ENCODE measurements around the gene KCNJ15. TPM values are rescaled to one million over a fixed set of nuclear protein-coding genes. Genes with fewer than 3 reads are reported as not detected.
"Not testable (repeated sequence)": the region's sequence is repeated elsewhere in the genome, so short reads cannot be mapped to it uniquely, and the experiment has no call there.

Gene KCNJ15
- total and polyA plus RNA-seq, 10 donors = 0.27 to 45.6 (median 16.8) TPM

- intact Hi-C loops (cut with DNase I; ENCODE audit: low total_unique reads) = no loop called here
- no peaks in the 10 kb centered on the region for H3K9me3 ChIP-seq
- peak overlapping the region in 1 of 8 donors; percentile 21 for H3K4me3 ChIP-seq
- H3K27ac ChIP-seq = peak overlapping the region in 5 of 8 donors; percentile 46 to 57 (median 55)
- TF ChIP-seq POLR2A (IDR thresholded peaks at IDR 0.05) (no peak), POLR2AphosphoS5 (IDR thresholded peaks at IDR 0.05) (no peak), CTCF (IDR thresholded peaks at IDR 0.05 in 8 of 11, conservative IDR thresholded peaks at IDR 0.05 in 3 of 11) (no peak)
- no peak for DNase-seq
- H3K4me1 ChIP-seq = peaks cover 0 to 12% (median 0%) of the 10 kb centered on the region in 6 donors
- H3K27me3 ChIP-seq (replicated peaks in 1 of 7) = no peaks in the 10 kb centered on the region
- 86 to 100% (median 92%) methylated on average over 2 of the region's 2 CpGs for WGBS, 5 donors
- no peaks in the 10 kb centered on the region for H3K36me3 ChIP-seq
Observed at GRCh38 chr21:38244407-38244787, 12.4 kb upstream of the KCNJ15 start.

- H3K36me3 ChIP-seq = no peaks in the 10 kb centered on the region
- no peaks in the 10 kb centered on the region for H3K27me3 ChIP-seq (replicated peaks in 1 of 7)
- no peaks in the 10 kb centered on the region for H3K9me3 ChIP-seq
- peak overlapping the region in 1 of 8 donors; percentile 21 for H3K4me3 ChIP-seq
- peak overlapping the region in 5 of 8 donors; percentile 46 to 57 (median 55) for H3K27ac ChIP-seq
- peaks cover 0 to 12% (median 0%) of the 10 kb centered on the region in 6 donors for H3K4me1 ChIP-seq
- 40 to 66% (median 47%) methylated on average over 9 of the region's 9 CpGs for WGBS, 5 donors
- intact Hi-C loops (cut with DNase I; ENCODE audit: low total_unique reads) = no loop called here
- no peak for DNase-seq
- TF ChIP-seq POLR2AphosphoS5 (IDR thresholded peaks at IDR 0.05) (peak in 1 of 3 donors; percentile 35), CTCF (IDR thresholded peaks at IDR 0.05 in 8 of 11, conservative IDR thresholded peaks at IDR 0.05 in 3 of 11) (no peak), POLR2A (IDR thresholded peaks at IDR 0.05) (no peak)
Observed at GRCh38 chr21:38244885-38245869, 11.6 kb upstream of the KCNJ15 start.

- intact Hi-C loops (cut with DNase I; ENCODE audit: low total_unique reads) = no loop called here
Observed at GRCh38 chr21:38246511-38246910, 10.3 kb upstream of the KCNJ15 start.

GRCh38 chr21:38247054-38247453 is 9.7 kb upstream of the KCNJ15 start:
- H3K4me3 ChIP-seq; intact Hi-C loops (cut with DNase I; ENCODE audit: low total_unique reads); H3K9me3 ChIP-seq; H3K27me3 ChIP-seq (replicated peaks in 1 of 7); H3K27ac ChIP-seq; H3K36me3 ChIP-seq; DNase-seq: not testable (repeated sequence)
- 74 to 86% (median 81%) methylated on average over 2 of the region's 2 CpGs for WGBS, 5 donors
- peaks cover 0 to 12% (median 0%) of the 10 kb centered on the region in 6 donors for H3K4me1 ChIP-seq

More at GRCh38 chr21:38246511-38246910, 10.3 kb upstream of the KCNJ15 start:
- DNase-seq = no peak
- Histone ChIP-seq H3K4me3 (no peak overlapping the region), H3K27me3 (replicated peaks in 1 of 7) (no peaks in the 10 kb centered on the region), H3K4me1 (peaks cover 0 to 12% (median 0%) of the 10 kb centered on the region in 6 donors), H3K9me3 (no peaks in the 10 kb centered on the region), H3K36me3 (no peaks in the 10 kb centered on the region), H3K27ac (peak overlapping the region in 3 of 8 donors; percentile 4 to 57 (median 55))
- TF ChIP-seq POLR2AphosphoS5 (IDR thresholded peaks at IDR 0.05) (no peak), POLR2A (IDR thresholded peaks at IDR 0.05) (no peak), CTCF (IDR thresholded peaks at IDR 0.05 in 8 of 11, conservative IDR thresholded peaks at IDR 0.05 in 3 of 11) (no peak)

All from spleen (tissue), 11 donors.